ENCODE results near the gene TMEM242. TPM values are rescaled to one million over a fixed set of nuclear protein-coding genes. Genes with fewer than 3 reads are reported as not detected.
"Not testable (repeated sequence)": the region's sequence is repeated elsewhere in the genome, so short reads cannot be mapped to it uniquely, and the experiment has no call there.

Gene TMEM242
- total RNA-seq, 2 experiments from 2014 or later: 8.1 to 8.6 TPM

DNA sequence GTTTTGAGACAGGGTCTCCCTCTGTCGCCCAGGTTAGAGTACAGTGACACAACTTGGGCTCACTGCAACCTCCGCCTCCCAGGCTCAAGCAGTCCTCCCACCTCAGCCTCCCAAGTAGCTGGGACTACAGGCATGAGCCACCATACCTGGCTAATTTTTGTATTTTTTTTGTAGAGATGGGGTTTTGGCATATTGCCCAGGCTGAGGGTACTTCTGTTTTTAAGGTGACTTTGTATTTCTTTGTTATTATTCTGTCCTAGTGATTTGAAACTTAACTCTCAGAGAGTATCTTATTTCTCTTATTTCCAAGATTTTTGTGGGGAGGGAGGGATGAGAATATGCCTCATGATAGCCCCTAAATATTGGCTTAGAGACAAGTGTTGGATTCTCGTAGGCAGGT, 14.0 kb upstream of the TMEM242 start:
- H3K27ac Mint-ChIP-seq; H3K36me3 Mint-ChIP-seq; H3K4me3 Mint-ChIP-seq; H3K4me1 Mint-ChIP-seq (ENCODE audit: low read depth); POLR2A ChIA-PET; H3K9me3 Mint-ChIP-seq; intact Hi-C loops (cut with micrococcal nuclease); DNase-seq: not testable (repeated sequence)
- peaks cover 42% of the 10 kb centered on the region for H3K27me3 Mint-ChIP-seq
- CTCF ChIA-PET: interaction anchor here (0.6 to 11.7 kb wide), 2 partner anchors 21 to 330 kb away, joined by 3 to 69 read pairs; no protein-coding TSS in a partner anchor

DNA sequence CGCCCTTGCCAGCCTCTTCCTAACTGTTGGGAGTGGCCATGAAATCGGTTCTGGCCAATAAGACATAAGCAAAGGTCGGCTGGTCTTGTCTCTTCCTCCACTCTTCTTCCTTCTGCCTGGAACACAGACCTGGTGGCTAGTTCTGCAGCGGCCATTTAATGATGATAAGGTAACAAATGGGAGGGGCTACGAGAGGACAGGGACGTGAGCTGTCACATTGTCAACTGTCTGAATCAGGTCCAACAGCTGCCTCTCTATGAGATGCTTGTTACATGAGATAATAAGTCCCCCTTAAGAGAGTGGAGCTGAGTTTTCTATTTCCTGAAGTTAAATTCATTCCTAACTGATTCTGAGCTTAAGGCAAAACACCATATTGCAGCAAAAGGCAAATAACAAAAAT, 12.5 kb upstream of the TMEM242 start:
- peaks cover 38% of the 10 kb centered on the region for H3K27me3 Mint-ChIP-seq
- no peak overlapping the region for H3K4me3 Mint-ChIP-seq

GRCh38 chr6:157333956-157334355, 10.6 kb upstream of the TMEM242 start:
- ChIA-PET POLR2A (interaction anchor here (1.7 kb wide), 1 partner anchor 11 kb away, joined by 5 read pairs; the partner anchor contains the start of gene TMEM242), CTCF (interaction anchor here (0.6 to 11.7 kb wide), 7 partner anchors 8 to 567 kb away, joined by 3 to 69 read pairs (median 3); partner anchors contain the start of gene TMEM242)
- intact Hi-C loops (cut with micrococcal nuclease): no loop called here
- no peak overlapping the region for H3K27ac Mint-ChIP-seq
- H3K4me1 Mint-ChIP-seq (ENCODE audit: low read depth): no peaks in the 10 kb centered on the region
- no peaks in the 10 kb centered on the region for H3K36me3 Mint-ChIP-seq
- peaks cover 37% of the 10 kb centered on the region for H3K27me3 Mint-ChIP-seq
- H3K9me3 Mint-ChIP-seq: no peaks in the 10 kb centered on the region
- H3K4me3 Mint-ChIP-seq: no peak overlapping the region
- no peak for DNase-seq

More for the DNA sequence above, 12.5 kb upstream of the TMEM242 start:
- intact Hi-C loops (cut with micrococcal nuclease): loop anchor here (1.0 kb wide), 1 partner anchor 22 kb away; no protein-coding TSS in a partner anchor
- POLR2A ChIA-PET: no interaction called here
- DNase-seq: no peak
- Mint-ChIP-seq H3K36me3 (no peaks in the 10 kb centered on the region), H3K9me3 (no peaks in the 10 kb centered on the region), H3K4me1 (ENCODE audit: low read depth) (no peaks in the 10 kb centered on the region), H3K27ac (no peak overlapping the region)
- CTCF ChIA-PET: interaction anchor here (1.4 to 11.7 kb wide), 3 partner anchors 10 to 20 kb away, joined by 3 to 69 read pairs (median 12); no protein-coding TSS in a partner anchor

DNA sequence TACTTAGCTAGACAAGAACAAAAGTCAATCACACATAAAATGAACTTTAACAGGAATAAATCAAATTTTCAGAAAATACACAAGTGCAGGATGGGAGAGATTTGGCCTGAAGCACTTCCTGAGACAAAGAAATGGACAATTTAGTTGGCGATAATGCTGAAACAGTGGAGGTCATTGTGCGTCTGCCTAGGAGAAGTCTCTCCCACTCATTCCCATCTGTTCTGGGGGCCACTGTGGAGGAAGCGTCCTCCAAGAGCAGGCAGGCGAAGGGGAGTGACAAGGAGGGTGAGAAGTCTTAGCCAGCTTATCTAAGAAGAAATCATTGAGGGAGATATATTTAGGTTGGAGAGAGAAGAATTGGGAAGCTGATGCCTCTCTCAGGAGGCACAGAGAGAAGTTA, 10.2 kb upstream of the TMEM242 start:
- POLR2A ChIA-PET: interaction anchor here (1.7 kb wide), 1 partner anchor 10 kb away, joined by 5 read pairs; the partner anchor contains the start of gene TMEM242
- Mint-ChIP-seq H3K4me3 (no peak overlapping the region), H3K4me1 (ENCODE audit: low read depth) (peaks cover 2% of the 10 kb centered on the region), H3K9me3 (no peaks in the 10 kb centered on the region), H3K36me3 (no peaks in the 10 kb centered on the region), H3K27me3 (peaks cover 37% of the 10 kb centered on the region), H3K27ac (no peak overlapping the region)
- no peak for DNase-seq
- CTCF ChIA-PET: interaction anchor here (0.6 to 11.7 kb wide), 4 partner anchors 9 to 568 kb away, joined by 3 to 69 read pairs (median 4); partner anchors contain the start of gene TMEM242
- intact Hi-C loops (cut with micrococcal nuclease): no loop called here

DNA sequence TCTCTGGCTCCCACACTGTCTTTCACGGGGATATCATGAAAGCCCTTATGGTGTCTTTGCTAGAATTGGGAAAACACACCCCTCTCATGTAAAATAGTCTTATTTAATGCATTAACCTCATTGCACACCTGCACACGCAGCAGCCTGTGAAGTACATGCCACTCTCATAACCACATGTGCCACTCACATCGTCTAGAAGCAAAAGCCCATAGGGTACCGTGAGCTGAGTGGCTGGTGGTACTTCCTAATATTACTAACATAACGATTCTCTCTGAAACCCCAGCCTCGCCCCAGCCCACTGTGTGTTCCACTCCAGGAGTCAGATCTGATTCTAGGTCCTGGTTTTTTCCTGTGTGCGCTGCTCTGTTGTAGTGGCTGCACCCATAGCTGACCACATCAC, 9.5 kb upstream of the TMEM242 start:
- POLR2A ChIA-PET: interaction anchor here (1.7 kb wide), 1 partner anchor 9 kb away, joined by 5 read pairs; the partner anchor contains the start of gene TMEM242
- intact Hi-C loops (cut with micrococcal nuclease): no loop called here
- Mint-ChIP-seq H3K27me3 (peaks cover 37% of the 10 kb centered on the region), H3K4me1 (ENCODE audit: low read depth) (peaks cover 8% of the 10 kb centered on the region), H3K27ac (no peak overlapping the region), H3K36me3 (no peaks in the 10 kb centered on the region), H3K9me3 (no peaks in the 10 kb centered on the region), H3K4me3 (no peak overlapping the region)
- DNase-seq: no peak
- CTCF ChIA-PET: interaction anchor here (1.4 to 11.7 kb wide), 2 partner anchors 10 to 17 kb away, joined by 5 to 69 read pairs; partner anchors contain the start of gene TMEM242

DNA sequence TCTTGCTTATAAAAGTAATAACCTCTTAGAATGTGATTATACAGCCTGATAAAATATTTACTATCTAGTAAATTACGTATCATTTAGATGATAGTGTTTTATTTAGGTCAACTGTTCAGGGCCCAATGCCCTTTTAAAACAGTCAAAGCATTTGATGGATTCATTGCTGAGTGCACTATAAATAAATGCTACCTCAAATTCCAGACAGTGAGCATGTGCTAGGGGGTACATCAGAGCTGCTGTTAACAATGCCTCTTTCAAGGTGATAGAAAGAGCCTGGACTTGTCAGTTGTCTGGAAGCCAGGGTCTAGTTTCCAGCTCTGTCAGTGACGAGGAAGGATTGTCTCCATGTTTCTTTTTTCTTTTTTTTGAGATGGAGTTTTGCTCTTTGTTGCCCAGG, 7.5 kb upstream of the TMEM242 start:
- no peaks in the 10 kb centered on the region for H3K36me3 Mint-ChIP-seq
- peaks cover 16% of the 10 kb centered on the region for H3K4me1 Mint-ChIP-seq (ENCODE audit: low read depth)
- ChIA-PET CTCF (interaction anchor here (11.7 kb wide), 1 partner anchor 15 kb away, joined by 69 read pairs; no protein-coding TSS in a partner anchor), POLR2A (no interaction called here)
- H3K9me3 Mint-ChIP-seq: no peaks in the 10 kb centered on the region
- no peak overlapping the region for H3K27ac Mint-ChIP-seq
- DNase-seq: no peak
- peaks cover 30% of the 10 kb centered on the region for H3K27me3 Mint-ChIP-seq
- no peak overlapping the region for H3K4me3 Mint-ChIP-seq
- intact Hi-C loops (cut with micrococcal nuclease): no loop called here

DNA sequence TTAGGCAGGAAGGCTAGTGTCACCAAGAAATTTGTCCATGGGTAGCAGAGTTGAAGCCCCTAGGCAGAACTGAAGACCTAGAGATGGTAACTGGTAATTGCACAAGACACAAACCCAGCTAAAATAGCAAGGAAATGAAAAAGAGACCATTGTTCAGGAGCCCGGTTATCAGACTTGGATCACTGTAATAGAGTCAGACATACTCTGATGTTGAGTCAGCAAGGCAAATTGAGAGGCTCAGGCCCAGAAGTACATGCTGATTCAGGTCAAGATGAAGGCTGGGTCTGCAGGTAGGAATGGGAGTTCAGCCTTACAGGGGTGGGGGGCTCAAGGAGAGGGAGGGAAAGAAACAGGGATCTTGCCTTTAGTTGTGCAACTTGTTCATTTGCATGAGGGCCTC, 6.5 kb upstream of the TMEM242 start:
- H3K9me3 Mint-ChIP-seq: no peaks in the 10 kb centered on the region
- CTCF ChIA-PET: interaction anchor here (11.7 kb wide), 1 partner anchor 14 kb away, joined by 69 read pairs; no protein-coding TSS in a partner anchor

DNA sequence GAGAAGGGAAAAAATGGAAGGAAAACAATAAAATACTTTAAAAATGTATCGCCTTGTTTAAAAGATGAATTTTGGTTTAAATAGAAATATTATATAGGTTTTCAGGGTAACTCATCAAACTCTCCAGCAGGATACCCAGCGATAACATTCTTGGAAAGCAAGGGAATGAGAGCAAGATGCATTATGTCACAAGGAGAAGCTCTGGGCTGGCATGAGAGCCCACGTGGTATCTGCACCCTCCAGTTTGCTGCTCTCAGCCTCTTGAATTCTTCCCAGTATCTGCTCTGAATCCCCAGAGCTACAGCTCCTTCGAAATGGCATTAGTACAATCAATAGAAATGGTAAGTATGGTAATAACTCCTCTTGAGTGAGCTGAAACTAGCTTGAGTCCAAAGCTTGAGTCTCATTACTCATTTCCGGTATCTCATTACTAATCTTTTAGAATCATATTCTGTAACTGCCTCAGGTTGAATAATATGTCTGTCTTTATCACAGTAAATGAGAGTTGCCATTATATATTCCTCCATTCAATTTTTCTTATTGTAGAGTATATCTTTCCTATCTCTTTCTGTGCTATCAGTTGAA, 4.9 kb upstream of the TMEM242 start:
- H3K9me3 Mint-ChIP-seq: no peaks in the 10 kb centered on the region
- intact Hi-C loops (cut with micrococcal nuclease): loop anchor here (10.0 kb wide), 2 partner anchors 437 to 557 kb away; no protein-coding TSS in a partner anchor
- peaks cover 26% of the 10 kb centered on the region for H3K4me1 Mint-ChIP-seq (ENCODE audit: low read depth)
- peaks cover 30% of the 10 kb centered on the region for H3K27me3 Mint-ChIP-seq
- no peaks in the 10 kb centered on the region for H3K36me3 Mint-ChIP-seq
- ChIA-PET CTCF (interaction anchor here (0.7 to 2.0 kb wide), 5 partner anchors 12 to 546 kb away, joined by 3 to 9 read pairs (median 3); no protein-coding TSS in a partner anchor), POLR2A (no interaction called here)
- DNase-seq: no peak
- no peak overlapping the region for H3K27ac Mint-ChIP-seq
- H3K4me3 Mint-ChIP-seq: no peak overlapping the region

More for the DNA sequence above, 6.5 kb upstream of the TMEM242 start:
- peaks cover 33% of the 10 kb centered on the region for H3K27me3 Mint-ChIP-seq
- peaks cover 21% of the 10 kb centered on the region for H3K4me1 Mint-ChIP-seq (ENCODE audit: low read depth)
- POLR2A ChIA-PET: interaction anchor here (0.6 kb wide), 1 partner anchor 189 kb away, joined by 3 read pairs; no protein-coding TSS in a partner anchor
- H3K36me3 Mint-ChIP-seq: no peaks in the 10 kb centered on the region
- H3K4me3 Mint-ChIP-seq: no peak overlapping the region
- intact Hi-C loops (cut with micrococcal nuclease): loop anchor here (10.0 kb wide), 2 partner anchors 435 to 555 kb away; no protein-coding TSS in a partner anchor
- H3K27ac Mint-ChIP-seq: no peak overlapping the region
- DNase-seq: no peak

- intact Hi-C loops (cut with micrococcal nuclease): loop anchor here (10.0 kb wide), 2 partner anchors 438 to 558 kb away; no protein-coding TSS in a partner anchor
- no peak for DNase-seq
- ChIA-PET POLR2A (no interaction called here), CTCF (interaction anchor here (0.6 to 5.3 kb wide), 6 partner anchors 9 to 474 kb away, joined by 3 to 40 read pairs (median 8); no protein-coding TSS in a partner anchor)
- Mint-ChIP-seq H3K9me3 (no peaks in the 10 kb centered on the region), H3K4me1 (ENCODE audit: low read depth) (peaks cover 32% of the 10 kb centered on the region), H3K27ac (no peak overlapping the region), H3K36me3 (no peaks in the 10 kb centered on the region), H3K4me3 (no peak overlapping the region), H3K27me3 (peaks cover 25% of the 10 kb centered on the region)
Observed at GRCh38 chr6:157326979-157327378, 3.7 kb upstream of the TMEM242 start.

GRCh38 chr6:157325069-157325805, 1.9 kb upstream of the TMEM242 start:
- POLR2A ChIA-PET: no interaction called here
- CTCF ChIA-PET: interaction anchor here (0.8 to 5.3 kb wide), 8 partner anchors 9 to 747 kb away, joined by 3 to 40 read pairs (median 3); no protein-coding TSS in a partner anchor
- intact Hi-C loops (cut with micrococcal nuclease): loop anchor here (10.0 kb wide), 2 partner anchors 440 to 560 kb away; no protein-coding TSS in a partner anchor

GRCh38 chr6:157323966-157324300, 614 bp upstream of the TMEM242 start:
- no peaks in the 10 kb centered on the region for H3K9me3 Mint-ChIP-seq
- ChIA-PET POLR2A (interaction anchor here (0.6 to 2.5 kb wide), 5 partner anchors 9 to 431 kb away, joined by 3 to 19 read pairs (median 4); partner anchors contain the start of gene ZDHHC14), CTCF (interaction anchor here (0.9 to 5.3 kb wide), 6 partner anchors 9 to 749 kb away, joined by 3 to 40 read pairs (median 5); no protein-coding TSS in a partner anchor)
- peaks cover 12% of the 10 kb centered on the region for H3K27me3 Mint-ChIP-seq
- intact Hi-C loops (cut with micrococcal nuclease): loop anchor here (1.0 to 10.0 kb wide), 5 partner anchors 57 to 561 kb away; partner anchors contain the start of gene ZDHHC14
- H3K4me1 Mint-ChIP-seq (ENCODE audit: low read depth): peaks cover 38% of the 10 kb centered on the region
- H3K4me3 Mint-ChIP-seq: peak overlapping the region; percentile 97
- no peaks in the 10 kb centered on the region for H3K36me3 Mint-ChIP-seq
- peak overlapping the region; percentile 86 for H3K27ac Mint-ChIP-seq
- peak; percentile 55 for DNase-seq

More at GRCh38 chr6:157325069-157325805, 1.9 kb upstream of the TMEM242 start:
- Mint-ChIP-seq H3K4me1 (ENCODE audit: low read depth) (peaks cover 38% of the 10 kb centered on the region), H3K36me3 (no peaks in the 10 kb centered on the region), H3K9me3 (no peaks in the 10 kb centered on the region), H3K4me3 (peak overlapping the region; percentile 9), H3K27ac (no peak overlapping the region), H3K27me3 (peaks cover 19% of the 10 kb centered on the region)
- DNase-seq: no peak

All from activated CD4-positive, alpha-beta memory T cell treated with anti-CD3 and anti-CD28 coated beads for 36 hours (primary cell).